Suprapubic skin (tissue), 3 donors: ENCODE data around the gene TASP1.

Experiments used
- POLR2A ChIP-seq, 2 donors: fragments of 450-650 bp; IDR thresholded peaks; one replicate each; pipeline ENCODE4 v1.6.1; 2017; ENCODE audit warnings: antibody characterized with exemption in 2 of 2, mild to moderate bottlenecking in 2 of 2, moderate library complexity in 2 of 2
- TF ChIP-seq, protein P1 (sequence below), 2 donors: fragments of 200-600 bp in 1 of 2; fragments of 450-650 bp in 1 of 2; sonication (generic) in 1 of 2; IDR thresholded peaks; one replicate each; pipeline ENCODE4 v1.5.1; 2016 to 2019; ENCODE audit warnings: antibody characterized with exemption in 2 of 2, mild to moderate bottlenecking in 1 of 2, moderate library complexity in 1 of 2

DNA sequence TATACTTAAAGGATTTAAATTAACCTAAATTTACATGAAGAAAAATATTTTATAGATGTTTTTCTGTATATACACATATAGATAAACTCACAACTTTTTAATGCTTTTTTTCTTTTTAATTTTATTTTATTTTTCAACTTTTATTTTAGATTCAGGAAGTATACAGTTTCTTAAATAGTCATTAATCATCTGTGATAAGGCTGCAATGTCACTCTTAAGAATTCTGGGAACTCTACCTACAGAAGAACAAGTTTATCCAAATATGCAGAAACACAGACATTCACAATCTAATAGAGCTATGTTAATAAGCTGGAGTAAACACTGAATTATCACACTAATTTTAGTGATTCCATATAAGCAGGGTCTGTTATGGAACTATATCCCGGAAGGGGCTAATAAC, 181.2 kb downstream of the TASP1 start:
- TF ChIP-seq, protein P1, sequence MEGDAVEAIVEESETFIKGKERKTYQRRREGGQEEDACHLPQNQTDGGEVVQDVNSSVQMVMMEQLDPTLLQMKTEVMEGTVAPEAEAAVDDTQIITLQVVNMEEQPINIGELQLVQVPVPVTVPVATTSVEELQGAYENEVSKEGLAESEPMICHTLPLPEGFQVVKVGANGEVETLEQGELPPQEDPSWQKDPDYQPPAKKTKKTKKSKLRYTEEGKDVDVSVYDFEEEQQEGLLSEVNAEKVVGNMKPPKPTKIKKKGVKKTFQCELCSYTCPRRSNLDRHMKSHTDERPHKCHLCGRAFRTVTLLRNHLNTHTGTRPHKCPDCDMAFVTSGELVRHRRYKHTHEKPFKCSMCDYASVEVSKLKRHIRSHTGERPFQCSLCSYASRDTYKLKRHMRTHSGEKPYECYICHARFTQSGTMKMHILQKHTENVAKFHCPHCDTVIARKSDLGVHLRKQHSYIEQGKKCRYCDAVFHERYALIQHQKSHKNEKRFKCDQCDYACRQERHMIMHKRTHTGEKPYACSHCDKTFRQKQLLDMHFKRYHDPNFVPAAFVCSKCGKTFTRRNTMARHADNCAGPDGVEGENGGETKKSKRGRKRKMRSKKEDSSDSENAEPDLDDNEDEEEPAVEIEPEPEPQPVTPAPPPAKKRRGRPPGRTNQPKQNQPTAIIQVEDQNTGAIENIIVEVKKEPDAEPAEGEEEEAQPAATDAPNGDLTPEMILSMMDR (IDR thresholded peaks at IDR 0.05): no peak
- TF ChIP-seq POLR2A (IDR thresholded peaks at IDR 0.05): no peak
